ENCODE measurements around the gene IQCB1. TPM values are rescaled to one million over a fixed set of nuclear protein-coding genes. Genes with fewer than 3 reads are reported as not detected.

The IQCB1 gene
- total and polyA plus RNA-seq, 2 of the 8 experiments (the other 6 are each of a cell fraction or from before 2014, with no cell fraction given), result 21.7 to 31.2 TPM

DNA sequence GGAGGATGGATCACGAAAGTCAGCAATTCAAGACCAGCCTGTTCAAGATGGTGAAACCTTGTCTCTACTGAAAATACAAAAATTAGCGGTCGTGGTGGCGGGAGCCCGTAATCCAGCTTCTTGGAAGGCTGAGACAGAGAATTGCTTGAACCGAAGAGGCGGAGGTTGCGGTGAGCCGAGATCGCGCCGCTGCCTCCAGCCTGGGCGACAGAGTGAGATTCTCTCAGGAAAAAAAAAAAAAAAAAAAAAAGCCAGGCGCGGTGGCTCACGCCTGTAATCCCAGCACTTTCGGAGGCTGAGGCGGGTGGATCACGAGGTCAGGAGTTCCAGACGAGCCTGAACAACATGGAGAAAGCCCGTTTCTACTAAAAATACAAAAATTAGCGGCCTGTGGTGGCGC, 5.1 kb upstream of the IQCB1 start:
- no peak overlapping the region for H2BK120ac ChIP-seq (replicated peaks; ENCODE audit: low read depth, low read length)
- no peak for TF ChIP-seq RNF2 (IDR thresholded peaks at IDR 0.05; ENCODE audit: borderline replicate concordance, low read depth, low read length, missing control alignments, poor library complexity, severe bottlenecking)
- no peak for TF ChIP-seq SIX5 (IDR thresholded peaks at IDR 0.05; ENCODE audit: low read depth, low read length)
- no peak for TF ChIP-seq TBP (IDR thresholded peaks at IDR 0.05; ENCODE audit: low read depth, low read length)
- no peak for TF ChIP-seq TCF12 (IDR thresholded peaks at IDR 0.05; ENCODE audit: low read depth, low read length)
- H3K23ac ChIP-seq (ENCODE audit: insufficient read length), result no peak overlapping the region
- no peak overlapping the region for H4K8ac ChIP-seq (ENCODE audit: extremely low read depth, insufficient read depth, low read length)
- ChIA-PET CTCF (ENCODE audit: partially characterized antibody) (no interaction called here), POLR2A (ENCODE audit: partially characterized antibody) (no interaction called here)
- H2AK5ac ChIP-seq (ENCODE audit: low read depth, low read length), result no peak overlapping the region
- H3K56ac ChIP-seq (replicated peaks; ENCODE audit: insufficient read length, low read depth, low read length), result no peak overlapping the region
- peaks cover 6% of the 10 kb centered on the region for H3K23me2 ChIP-seq (ENCODE audit: low read depth, low read length)
- WGBS, 2 experiments (ENCODE audit: extremely low coverage in 1 of 2, insufficient coverage in 1 of 2, insufficient read length in 1 of 2, insufficient replicate concordance in 2 of 2, low coverage in 1 of 2, low lambda C conversion rate in 2 of 2, missing lambda C conversion rate in 1 of 2), result 97% methylated on average over 13 of the region's 23 CpGs; no CpG with 5 or more reads in 1 of the 2 experiments
- H3K36me3 ChIP-seq (ENCODE audit: control insufficient read depth in 2 of 4, insufficient read depth in 4 of 4, low read length in 3 of 4), result no peaks in the 10 kb centered on the region
- 0 out of 7 replicates have a peak, but pooled peaks cover 0 to 3% (median under 1%) of the 10 kb centered on the region in 4 experiments for H3K27me3 ChIP-seq (replicated peaks in 1 of 4; ENCODE audit: control insufficient read depth in 3 of 4, extremely low read depth in 1 of 4, insufficient read depth in 3 of 4, low read length in 3 of 4)
- H2BK5ac ChIP-seq (ENCODE audit: low read depth, low read length), result no peak overlapping the region
- H4K20me1 ChIP-seq (replicated peaks in 1 of 2; ENCODE audit: control insufficient read depth in 1 of 2, insufficient read depth in 2 of 2, low read length in 2 of 2), result no peaks in the 10 kb centered on the region
- no peak overlapping the region for H3K4ac ChIP-seq (replicated peaks; ENCODE audit: insufficient read length, low read depth, low read length)
- no peak overlapping the region for H4K91ac ChIP-seq (replicated peaks; ENCODE audit: insufficient read length, low read length)
- no peak overlapping the region for H2AFZ ChIP-seq (ENCODE audit: low read length)
- no peaks in the 10 kb centered on the region for H3K79me1 ChIP-seq (ENCODE audit: low read depth, low read length)
- no peak for FAIRE-seq
- no peak overlapping the region for H3K18ac ChIP-seq (ENCODE audit: extremely low read depth, low read length)
- no peak overlapping the region for H3K4me2 ChIP-seq (ENCODE audit: insufficient read depth in 1 of 2, low read depth in 2 of 2, low read length in 2 of 2)
- no peak overlapping the region for H2BK15ac ChIP-seq (ENCODE audit: low read length)
- no peak overlapping the region for H2BK12ac ChIP-seq (ENCODE audit: low read depth, low read length)
- H3K4me1 ChIP-seq (replicated peaks in 1 of 4; ENCODE audit: control insufficient read depth in 3 of 4, insufficient read depth in 4 of 4, low read length in 3 of 4), result no peaks in the 10 kb centered on the region
- DNase-seq (ENCODE audit: low read depth in 1 of 2, low spot score in 2 of 2), result no peak
- H3K79me2 ChIP-seq (ENCODE audit: control insufficient read depth in 1 of 2, insufficient read depth in 2 of 2, low read length in 2 of 2), result no peaks in the 10 kb centered on the region
- no peak overlapping the region for H3K27ac ChIP-seq (ENCODE audit: low read depth, low read length)
- no peak overlapping the region for H2BK20ac ChIP-seq (ENCODE audit: low read length)
- H3K4me3 ChIP-seq (ENCODE audit: extremely low read depth in 1 of 4, insufficient read depth in 2 of 4, low read depth in 3 of 4, low read length in 4 of 4), result no peak overlapping the region
- no peak overlapping the region for H4K5ac ChIP-seq (ENCODE audit: insufficient read length, low read depth, low read length)
- H3K9ac ChIP-seq (replicated peaks in 1 of 4; ENCODE audit: extremely low read depth in 1 of 4, low read depth in 3 of 4, low read length in 3 of 4), result no peak overlapping the region
- H3K14ac ChIP-seq (ENCODE audit: insufficient read length), result no peak overlapping the region
- H3K9me3 ChIP-seq (ENCODE audit: insufficient read depth in 2 of 2, low read depth in 1 of 2, low read length in 1 of 2), result no peaks in the 10 kb centered on the region
